Esophagus squamous epithelium (tissue), 4 donors: Measurements from ENCODE around the gene DEXI.

Experiments
- POLR2A ChIP-seq, 4 donors: fragments of 450-650 bp; IDR thresholded peaks; one replicate each; pipeline ENCODE4 v1.6.1; 2017; ENCODE audit warnings: antibody characterized with exemption in 4 of 4, mild to moderate bottlenecking in 4 of 4, moderate library complexity in 3 of 4
- TF ChIP-seq, protein P1 (sequence below), 6 experiments: fragments of 450-650 bp in 4 of 6; fragments of 200-600 bp in 2 of 6; sonication (generic) in 2 of 6; IDR thresholded peaks; one replicate each; pipeline ENCODE4 v1.5.1; 2016 to 2019; ENCODE audit warnings: antibody characterized with exemption in 6 of 6, mild to moderate bottlenecking in 4 of 6, moderate library complexity in 4 of 6

GRCh38 chr16:10936272-10936984 lies 5.8 kb downstream of the DEXI start:
- TF ChIP-seq, protein P1, sequence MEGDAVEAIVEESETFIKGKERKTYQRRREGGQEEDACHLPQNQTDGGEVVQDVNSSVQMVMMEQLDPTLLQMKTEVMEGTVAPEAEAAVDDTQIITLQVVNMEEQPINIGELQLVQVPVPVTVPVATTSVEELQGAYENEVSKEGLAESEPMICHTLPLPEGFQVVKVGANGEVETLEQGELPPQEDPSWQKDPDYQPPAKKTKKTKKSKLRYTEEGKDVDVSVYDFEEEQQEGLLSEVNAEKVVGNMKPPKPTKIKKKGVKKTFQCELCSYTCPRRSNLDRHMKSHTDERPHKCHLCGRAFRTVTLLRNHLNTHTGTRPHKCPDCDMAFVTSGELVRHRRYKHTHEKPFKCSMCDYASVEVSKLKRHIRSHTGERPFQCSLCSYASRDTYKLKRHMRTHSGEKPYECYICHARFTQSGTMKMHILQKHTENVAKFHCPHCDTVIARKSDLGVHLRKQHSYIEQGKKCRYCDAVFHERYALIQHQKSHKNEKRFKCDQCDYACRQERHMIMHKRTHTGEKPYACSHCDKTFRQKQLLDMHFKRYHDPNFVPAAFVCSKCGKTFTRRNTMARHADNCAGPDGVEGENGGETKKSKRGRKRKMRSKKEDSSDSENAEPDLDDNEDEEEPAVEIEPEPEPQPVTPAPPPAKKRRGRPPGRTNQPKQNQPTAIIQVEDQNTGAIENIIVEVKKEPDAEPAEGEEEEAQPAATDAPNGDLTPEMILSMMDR (IDR thresholded peaks at IDR 0.05) = no peak
- TF ChIP-seq POLR2A (IDR thresholded peaks at IDR 0.05) = no peak
